ENCODE data around the gene INPP4A. TPM values are rescaled to one million over a fixed set of nuclear protein-coding genes. Genes with fewer than 3 reads are reported as not detected.

The INPP4A gene
- total RNA-seq, 2 experiments from 2014 or later: 140 to 165 TPM

GRCh38 chr2:98484652-98485452, 40.2 kb downstream of the INPP4A start:
- peak; percentile 39 for DNase-seq
- POLR2A ChIA-PET: interaction anchor here (0.5 kb wide), 1 partner anchor 587 kb away, joined by 3 read pairs; no protein-coding TSS in a partner anchor
- Mint-ChIP-seq H3K27ac (peak overlapping the region; percentile 80), H3K27me3 (no peaks in the 10 kb centered on the region), H3K4me1 (peaks cover 96% of the 10 kb centered on the region), H3K4me3 (peak overlapping the region; percentile 46), H3K36me3 (ENCODE audit: low read depth) (peaks cover 59% of the 10 kb centered on the region), H3K9me3 (no peaks in the 10 kb centered on the region)
- CTCF ChIA-PET: interaction anchor here (0.7 to 1.9 kb wide), 4 partner anchors 14 to 35 kb away, joined by 3 to 5 read pairs (median 3); no protein-coding TSS in a partner anchor

GRCh38 chr2:98485453-98485755, 40.7 kb downstream of the INPP4A start:
- CTCF ChIA-PET: interaction anchor here (0.7 to 1.9 kb wide), 3 partner anchors 14 to 35 kb away, joined by 3 to 5 read pairs (median 3); no protein-coding TSS in a partner anchor
- Mint-ChIP-seq H3K9me3 (no peaks in the 10 kb centered on the region), H3K27ac (peak overlapping the region; percentile 80), H3K36me3 (ENCODE audit: low read depth) (peaks cover 63% of the 10 kb centered on the region), H3K27me3 (no peaks in the 10 kb centered on the region), H3K4me3 (peak overlapping the region; percentile 46), H3K4me1 (peaks cover 94% of the 10 kb centered on the region)
- DNase-seq: no peak
- POLR2A ChIA-PET: interaction anchor here (0.5 kb wide), 1 partner anchor 586 kb away, joined by 3 read pairs; no protein-coding TSS in a partner anchor

GRCh38 chr2:98486374-98486981, 41.8 kb downstream of the INPP4A start:
- H3K36me3 Mint-ChIP-seq (ENCODE audit: low read depth): peaks cover 63% of the 10 kb centered on the region
- H3K9me3 Mint-ChIP-seq: no peaks in the 10 kb centered on the region
- POLR2A ChIA-PET: no interaction called here

GRCh38 chr2:98487101-98487805, 42.6 kb downstream of the INPP4A start:
- H3K36me3 Mint-ChIP-seq (ENCODE audit: low read depth): peaks cover 71% of the 10 kb centered on the region
- H3K27ac Mint-ChIP-seq: no peak overlapping the region
- H3K4me3 Mint-ChIP-seq: no peak overlapping the region
- peaks cover 89% of the 10 kb centered on the region for H3K4me1 Mint-ChIP-seq
- H3K9me3 Mint-ChIP-seq: no peaks in the 10 kb centered on the region
- no peaks in the 10 kb centered on the region for H3K27me3 Mint-ChIP-seq
- ChIA-PET CTCF (interaction anchor here (0.6 to 2.1 kb wide), 17 partner anchors 7 to 352 kb away, joined by 3 to 9 read pairs (median 3); no protein-coding TSS in a partner anchor), POLR2A (interaction anchor here (0.6 kb wide), 1 partner anchor 30 kb away, joined by 4 read pairs; no protein-coding TSS in a partner anchor)
- no peak for DNase-seq

More at GRCh38 chr2:98486374-98486981, 41.8 kb downstream of the INPP4A start:
- CTCF ChIA-PET: interaction anchor here (0.7 to 2.1 kb wide), 4 partner anchors 9 to 21 kb away, joined by 3 to 5 read pairs (median 3); no protein-coding TSS in a partner anchor
- peaks cover 91% of the 10 kb centered on the region for H3K4me1 Mint-ChIP-seq
- no peak overlapping the region for H3K27ac Mint-ChIP-seq
- no peaks in the 10 kb centered on the region for H3K27me3 Mint-ChIP-seq
- H3K4me3 Mint-ChIP-seq: no peak overlapping the region
- no peak for DNase-seq

- Mint-ChIP-seq H3K4me1 (peaks cover 90% of the 10 kb centered on the region), H3K9me3 (no peaks in the 10 kb centered on the region), H3K36me3 (ENCODE audit: low read depth) (peaks cover 76% of the 10 kb centered on the region), H3K4me3 (no peak overlapping the region), H3K27me3 (no peaks in the 10 kb centered on the region), H3K27ac (no peak overlapping the region)
- ChIA-PET CTCF (interaction anchor here (0.6 to 2.1 kb wide), 18 partner anchors 8 to 352 kb away, joined by 3 to 9 read pairs (median 4); no protein-coding TSS in a partner anchor), POLR2A (interaction anchor here (0.6 kb wide), 1 partner anchor 30 kb away, joined by 4 read pairs; no protein-coding TSS in a partner anchor)
- peak; percentile 55 for DNase-seq
These were observed 43.1 kb downstream of the INPP4A start for GRCh38 chr2:98487806-98488189.

- Mint-ChIP-seq H3K4me3 (no peak overlapping the region), H3K4me1 (peaks cover 87% of the 10 kb centered on the region), H3K9me3 (no peaks in the 10 kb centered on the region), H3K36me3 (ENCODE audit: low read depth) (peaks cover 78% of the 10 kb centered on the region), H3K27ac (peak overlapping the region; percentile 21), H3K27me3 (no peaks in the 10 kb centered on the region)
- DNase-seq: no peak
- POLR2A ChIA-PET: no interaction called here
- CTCF ChIA-PET: interaction anchor here (0.6 to 2.1 kb wide), 17 partner anchors 8 to 353 kb away, joined by 3 to 9 read pairs (median 4); no protein-coding TSS in a partner anchor
These were observed 43.6 kb downstream of the INPP4A start for GRCh38 chr2:98488252-98488651.

- no peak overlapping the region for H3K4me3 Mint-ChIP-seq
- no peak overlapping the region for H3K27ac Mint-ChIP-seq
- no peaks in the 10 kb centered on the region for H3K27me3 Mint-ChIP-seq
- H3K9me3 Mint-ChIP-seq: peaks cover 5% of the 10 kb centered on the region
- H3K36me3 Mint-ChIP-seq (ENCODE audit: low read depth): peaks cover 78% of the 10 kb centered on the region
- CTCF ChIA-PET: interaction anchor here (0.6 to 1.3 kb wide), 2 partner anchors 25 kb away, joined by 3 read pairs; no protein-coding TSS in a partner anchor
- POLR2A ChIA-PET: no interaction called here
- peaks cover 78% of the 10 kb centered on the region for H3K4me1 Mint-ChIP-seq
- no peak for DNase-seq
These were observed 44.8 kb downstream of the INPP4A start for GRCh38 chr2:98489486-98489885.

- no peak for DNase-seq
- ChIA-PET CTCF (interaction anchor here (0.6 to 2.0 kb wide), 2 partner anchors 25 kb away, joined by 3 to 6 read pairs; no protein-coding TSS in a partner anchor), POLR2A (no interaction called here)
- H3K36me3 Mint-ChIP-seq (ENCODE audit: low read depth): peaks cover 79% of the 10 kb centered on the region
- H3K9me3 Mint-ChIP-seq: peaks cover 9% of the 10 kb centered on the region
- peaks cover 74% of the 10 kb centered on the region for H3K4me1 Mint-ChIP-seq
- H3K4me3 Mint-ChIP-seq: no peak overlapping the region
- H3K27ac Mint-ChIP-seq: peak overlapping the region; percentile 58
- no peaks in the 10 kb centered on the region for H3K27me3 Mint-ChIP-seq
These were observed 45.6 kb downstream of the INPP4A start for GRCh38 chr2:98489971-98490962.

- Mint-ChIP-seq H3K36me3 (ENCODE audit: low read depth) (peaks cover 83% of the 10 kb centered on the region), H3K27ac (no peak overlapping the region), H3K4me3 (no peak overlapping the region), H3K27me3 (no peaks in the 10 kb centered on the region), H3K4me1 (peaks cover 64% of the 10 kb centered on the region), H3K9me3 (peaks cover 16% of the 10 kb centered on the region)
- DNase-seq: no peak
- POLR2A ChIA-PET: no interaction called here
- CTCF ChIA-PET: interaction anchor here (1.1 to 2.2 kb wide), 3 partner anchors 10 to 59 kb away, joined by 3 to 6 read pairs (median 3); no protein-coding TSS in a partner anchor
These were observed 47.8 kb downstream of the INPP4A start for GRCh38 chr2:98492441-98492840.

GRCh38 chr2:98494699-98495098, 50.0 kb downstream of the INPP4A start:
- POLR2A ChIA-PET: no interaction called here
- Mint-ChIP-seq H3K27me3 (no peaks in the 10 kb centered on the region), H3K9me3 (peaks cover 25% of the 10 kb centered on the region), H3K36me3 (ENCODE audit: low read depth) (peaks cover 91% of the 10 kb centered on the region), H3K4me3 (no peak overlapping the region), H3K27ac (peak overlapping the region; percentile 62), H3K4me1 (peaks cover 60% of the 10 kb centered on the region)
- CTCF ChIA-PET: interaction anchor here (1.7 to 2.0 kb wide), 2 partner anchors 10 to 20 kb away, joined by 4 to 9 read pairs; no protein-coding TSS in a partner anchor
- no peak for DNase-seq

- H3K27me3 Mint-ChIP-seq: no peaks in the 10 kb centered on the region
- H3K9me3 Mint-ChIP-seq: peaks cover 25% of the 10 kb centered on the region
- peaks cover 54% of the 10 kb centered on the region for H3K4me1 Mint-ChIP-seq
- ChIA-PET POLR2A (no interaction called here), CTCF (interaction anchor here (1.1 to 1.5 kb wide), 5 partner anchors 8 to 70 kb away, joined by 3 to 5 read pairs (median 4); no protein-coding TSS in a partner anchor)
- no peak for DNase-seq
- peaks cover 89% of the 10 kb centered on the region for H3K36me3 Mint-ChIP-seq (ENCODE audit: low read depth)
- H3K27ac Mint-ChIP-seq: no peak overlapping the region
- no peak overlapping the region for H3K4me3 Mint-ChIP-seq
These were observed 52.3 kb downstream of the INPP4A start for GRCh38 chr2:98496750-98497493.
